GM19324 (cell line): ENCODE results near the gene AKT1S1.

Source experiments
- ATAC-seq: cut with Tn5 transposase; IDR thresholded peaks from one replicate; pipeline ENCODE4 v1.9.1; 2021; ENCODE audit warnings: mild to moderate bottlenecking, moderate library complexity; ENCODE audit not compliant: unreplicated experiment, low FRiP score

AKT1S1 gene

GRCh38 chr19:49857061-49857837 is 19.9 kb downstream of the AKT1S1 start:
- no peak for ATAC-seq

GRCh38 chr19:49856574-49857021 is 20.6 kb downstream of the AKT1S1 start:
- ATAC-seq: no peak

DNA sequence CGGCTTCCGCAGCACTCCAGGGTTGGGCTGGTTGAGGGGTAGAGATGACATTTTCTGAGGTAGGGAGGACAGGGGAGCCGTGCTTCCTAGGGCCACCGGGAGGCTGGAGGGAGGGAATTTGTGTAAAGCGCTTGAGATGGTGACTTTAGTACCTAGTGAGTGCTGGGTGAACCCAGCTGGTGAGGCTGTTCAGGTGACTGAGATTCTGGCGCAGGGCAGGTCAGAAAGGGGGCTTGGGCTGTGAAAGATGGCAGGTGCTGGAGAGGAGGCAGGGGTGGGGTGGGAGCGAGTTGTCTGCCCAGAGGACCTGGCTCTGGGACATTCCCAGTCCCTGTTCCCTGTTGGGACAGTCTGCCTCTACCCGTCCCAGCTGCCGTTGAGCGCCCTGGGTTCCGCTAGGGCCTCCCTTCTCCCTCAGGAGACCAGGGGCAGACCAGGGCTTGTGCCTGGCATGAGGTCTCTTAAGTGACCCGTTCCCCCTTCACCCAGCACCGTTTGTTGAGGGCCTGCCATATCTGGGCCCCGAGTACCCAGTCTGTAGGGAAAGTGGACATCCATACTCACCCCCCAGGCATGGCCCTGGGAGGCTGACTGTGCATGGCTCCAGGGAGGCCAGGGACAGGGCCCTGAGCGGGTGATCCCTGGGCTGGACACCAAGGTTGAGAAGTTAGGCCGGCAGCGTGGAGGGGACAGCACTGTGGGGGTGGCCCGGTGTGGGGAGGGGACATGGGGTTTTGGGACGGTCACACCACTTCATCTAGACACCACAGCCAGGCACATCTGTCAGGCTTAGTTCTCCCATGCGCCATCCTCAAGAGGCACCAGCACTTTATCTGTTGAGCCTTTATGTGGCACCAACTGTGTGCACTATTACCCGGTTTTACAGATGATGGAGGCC is 21.2 kb downstream of the AKT1S1 start:
- no peak for ATAC-seq

GRCh38 chr19:49855277-49855675 is 21.9 kb downstream of the AKT1S1 start:
- no peak for ATAC-seq

DNA sequence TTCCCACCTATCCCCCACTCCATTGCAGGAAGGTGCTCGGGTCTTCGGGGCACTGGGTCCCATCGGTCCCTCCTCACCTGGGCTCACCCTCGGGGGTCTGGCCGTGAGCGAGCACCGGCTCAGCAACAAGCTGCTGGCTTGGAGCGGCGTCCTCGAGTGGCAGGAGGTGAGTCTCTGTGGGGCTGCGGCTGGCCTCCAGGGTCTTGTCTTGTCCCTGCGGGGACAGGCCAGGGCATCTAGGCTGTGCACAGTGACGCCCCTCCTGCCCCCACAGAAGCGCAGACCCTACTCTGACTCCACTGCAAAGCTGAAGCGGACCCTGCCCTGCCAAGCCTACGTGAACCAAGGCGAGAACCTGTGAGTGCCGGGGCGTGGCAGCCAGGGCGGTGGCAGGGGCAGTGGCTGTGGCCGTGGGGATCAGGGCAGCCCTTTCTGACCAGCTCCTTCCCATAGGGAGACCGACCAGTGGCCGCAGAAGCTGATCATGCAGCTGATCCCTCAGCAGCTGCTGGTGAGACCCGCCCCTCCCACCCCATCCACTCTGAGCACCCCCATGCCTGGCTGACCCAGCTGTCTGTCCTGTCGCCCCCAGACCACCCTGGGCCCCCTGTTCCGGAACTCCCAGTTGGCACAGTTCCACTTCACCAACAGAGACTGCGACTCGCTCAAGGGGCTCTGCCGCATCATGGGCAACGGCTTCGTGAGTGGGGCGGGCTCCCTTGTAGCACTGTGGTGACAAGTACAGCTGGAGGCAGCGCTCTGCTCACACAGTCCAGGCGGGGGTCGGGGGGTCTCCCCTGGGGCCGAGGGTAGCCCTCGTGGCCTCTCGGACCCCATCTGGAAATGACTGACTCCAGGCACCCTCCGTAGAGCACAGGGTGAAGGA is 22.5 kb downstream of the AKT1S1 start:
- no peak for ATAC-seq

GRCh38 chr19:49853852-49854377 is 23.2 kb downstream of the AKT1S1 start:
- ATAC-seq: no peak

DNA sequence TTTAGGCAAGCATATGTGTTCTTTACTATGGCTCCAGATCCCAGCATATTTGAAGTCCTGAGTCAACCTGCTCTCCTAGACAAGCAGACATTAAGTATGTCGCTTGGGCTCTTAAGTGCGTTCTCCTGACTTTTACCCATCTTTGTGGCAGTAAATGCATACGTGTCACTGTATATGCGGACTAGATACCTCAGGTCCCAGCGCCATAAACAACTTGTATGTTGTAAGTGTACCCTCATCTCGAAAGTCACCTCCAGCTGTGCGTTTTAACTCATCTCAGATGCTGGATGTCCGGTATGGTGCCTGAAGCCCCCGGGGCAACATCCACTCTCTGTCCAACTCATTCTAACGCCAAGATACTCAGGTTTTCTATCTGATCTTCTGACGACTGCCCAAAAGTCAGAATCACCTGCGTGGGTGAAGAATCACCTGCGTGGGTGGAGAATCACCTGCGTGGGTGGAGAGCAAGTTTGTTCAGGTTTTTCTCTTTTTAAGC is 24.5 kb downstream of the AKT1S1 start:
- ATAC-seq: no peak

- peak; percentile 10 for ATAC-seq
Measured at GRCh38 chr19:49851456-49852259, 25.5 kb downstream of the AKT1S1 start.

GRCh38 chr19:49850487-49851342 is 26.4 kb downstream of the AKT1S1 start, which contains the start of gene PTOV1:
Gene PTOV1, plus strand, starts transcription at chr19:49851159.
- peak; percentile 67 for ATAC-seq

GRCh38 chr19:49850221-49850486 is 27.0 kb downstream of the AKT1S1 start:
- ATAC-seq: no peak

GRCh38 chr19:49849433-49850220 is 27.5 kb downstream of the AKT1S1 start:
- no peak for ATAC-seq

DNA sequence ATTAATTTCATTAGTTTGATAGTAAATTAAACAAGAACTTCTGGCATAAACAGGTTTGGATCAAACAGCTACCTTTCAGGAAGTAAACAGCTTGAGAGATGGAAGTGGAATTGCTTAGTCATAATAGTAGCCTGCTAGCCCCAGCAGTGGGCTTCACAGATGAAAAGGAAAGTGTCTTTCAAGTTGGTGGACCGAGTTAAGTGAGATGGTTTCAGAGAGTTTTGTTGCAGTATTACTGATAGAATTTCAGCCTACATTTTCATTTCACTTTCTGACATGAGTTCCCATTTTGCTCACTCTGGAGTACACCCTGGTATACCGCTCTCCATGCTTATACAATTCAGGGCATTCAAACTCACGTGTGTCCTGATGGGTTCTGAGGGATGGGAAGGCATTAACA is 28.2 kb downstream of the AKT1S1 start:
- ATAC-seq: no peak

GRCh38 chr19:49847731-49848696 is 29.1 kb downstream of the AKT1S1 start:
- ATAC-seq: no peak

DNA sequence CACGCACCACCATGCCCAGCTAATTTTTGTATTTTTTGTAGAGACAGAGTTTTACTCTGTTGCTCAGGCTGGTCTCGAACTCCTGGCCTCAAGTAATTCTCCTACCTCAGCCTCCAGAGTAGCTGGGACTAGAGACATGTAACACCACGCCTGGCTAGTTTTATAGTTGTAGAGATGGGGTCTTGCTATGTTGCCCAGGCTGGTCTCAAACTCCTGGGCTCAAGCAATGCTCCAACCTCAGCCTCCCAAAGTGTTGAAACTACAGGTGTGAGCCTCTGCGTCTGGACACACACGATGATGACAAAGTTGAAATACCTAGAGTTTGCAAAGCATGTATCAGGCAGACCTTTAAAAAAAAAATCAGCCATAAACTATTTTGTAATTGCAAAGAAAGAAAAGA is 30.7 kb downstream of the AKT1S1 start:
- ATAC-seq: no peak

DNA sequence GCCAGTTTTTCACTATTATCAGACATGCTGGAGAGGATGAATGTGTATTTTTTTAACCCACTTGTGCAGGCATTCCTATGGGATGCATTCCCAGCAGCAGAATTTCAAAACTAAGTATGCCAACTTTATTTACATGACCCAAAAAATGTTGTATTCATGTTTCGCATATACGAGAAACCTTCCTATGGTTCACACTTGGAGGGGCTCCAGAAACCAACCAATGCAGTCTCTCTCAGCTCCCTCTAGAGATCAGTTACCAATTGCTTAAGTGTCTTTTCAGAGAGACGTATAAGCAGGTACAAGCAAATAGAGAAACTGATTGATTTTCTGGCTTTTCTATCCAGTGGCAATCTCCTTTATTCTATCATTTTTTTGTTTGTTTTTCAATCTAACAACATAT is 31.7 kb downstream of the AKT1S1 start:
- ATAC-seq: no peak
